MM.1S (cell line): ENCODE measurements around the gene RNF130.

ENCODE experiments used
- CTCF ChIP-seq: fragments of 300-600 bp; sonication (generic); IDR thresholded peaks from 2 replicates; pipeline ENCODE4 v1.5.1; 2016; ENCODE audit warnings: antibody characterized with exemption, low read length, mixed read lengths
- EZH2 ChIP-seq: fragments of 300-600 bp; sonication (generic); optimal IDR thresholded peaks from 2 replicates; pipeline ENCODE3; 2017; ENCODE audit warnings: low read depth, mild to moderate bottlenecking, antibody characterized with exemption, low read length, mixed read lengths

DNA sequence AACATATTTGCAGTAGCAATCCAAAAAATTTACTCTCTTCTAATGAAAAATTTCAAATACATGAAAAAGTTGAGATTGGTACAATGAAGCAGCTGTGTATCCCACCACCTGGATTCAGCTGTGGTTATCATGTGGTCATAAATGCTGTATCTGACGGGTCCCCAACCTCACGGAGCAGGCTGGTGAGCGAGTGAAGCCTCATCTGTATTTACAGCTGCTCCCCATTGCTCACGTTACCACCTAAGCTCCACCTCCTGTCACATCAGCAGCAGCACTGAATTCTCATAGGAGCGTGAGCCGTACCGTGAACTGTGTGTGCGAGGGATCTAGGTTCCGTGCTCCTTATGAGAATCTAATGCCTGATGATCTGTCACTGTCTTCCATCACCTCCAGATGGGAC lies 6.8 kb upstream of the RNF130 start:
- TF ChIP-seq CTCF (no peak), EZH2 (no peak)
